Measurements from ENCODE around the gene MRPL3.

GRCh38 chr3:131474115-131474514 is 28.7 kb downstream of the MRPL3 start:
- TF ChIP-seq, protein P1, sequence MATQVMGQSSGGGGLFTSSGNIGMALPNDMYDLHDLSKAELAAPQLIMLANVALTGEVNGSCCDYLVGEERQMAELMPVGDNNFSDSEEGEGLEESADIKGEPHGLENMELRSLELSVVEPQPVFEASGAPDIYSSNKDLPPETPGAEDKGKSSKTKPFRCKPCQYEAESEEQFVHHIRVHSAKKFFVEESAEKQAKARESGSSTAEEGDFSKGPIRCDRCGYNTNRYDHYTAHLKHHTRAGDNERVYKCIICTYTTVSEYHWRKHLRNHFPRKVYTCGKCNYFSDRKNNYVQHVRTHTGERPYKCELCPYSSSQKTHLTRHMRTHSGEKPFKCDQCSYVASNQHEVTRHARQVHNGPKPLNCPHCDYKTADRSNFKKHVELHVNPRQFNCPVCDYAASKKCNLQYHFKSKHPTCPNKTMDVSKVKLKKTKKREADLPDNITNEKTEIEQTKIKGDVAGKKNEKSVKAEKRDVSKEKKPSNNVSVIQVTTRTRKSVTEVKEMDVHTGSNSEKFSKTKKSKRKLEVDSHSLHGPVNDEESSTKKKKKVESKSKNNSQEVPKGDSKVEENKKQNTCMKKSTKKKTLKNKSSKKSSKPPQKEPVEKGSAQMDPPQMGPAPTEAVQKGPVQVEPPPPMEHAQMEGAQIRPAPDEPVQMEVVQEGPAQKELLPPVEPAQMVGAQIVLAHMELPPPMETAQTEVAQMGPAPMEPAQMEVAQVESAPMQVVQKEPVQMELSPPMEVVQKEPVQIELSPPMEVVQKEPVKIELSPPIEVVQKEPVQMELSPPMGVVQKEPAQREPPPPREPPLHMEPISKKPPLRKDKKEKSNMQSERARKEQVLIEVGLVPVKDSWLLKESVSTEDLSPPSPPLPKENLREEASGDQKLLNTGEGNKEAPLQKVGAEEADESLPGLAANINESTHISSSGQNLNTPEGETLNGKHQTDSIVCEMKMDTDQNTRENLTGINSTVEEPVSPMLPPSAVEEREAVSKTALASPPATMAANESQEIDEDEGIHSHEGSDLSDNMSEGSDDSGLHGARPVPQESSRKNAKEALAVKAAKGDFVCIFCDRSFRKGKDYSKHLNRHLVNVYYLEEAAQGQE (IDR thresholded peaks at IDR 0.05; ENCODE audit: low read depth) = no peak
- TF ChIP-seq YY1 (IDR thresholded peaks at IDR 0.05; ENCODE audit: low read depth) (no peak), FOXM1 (IDR thresholded peaks at IDR 0.05; ENCODE audit: borderline replicate concordance, low read depth) (no peak), EGR1 (IDR thresholded peaks at IDR 0.05) (no peak)
